ENCODE measurements around the gene SLC2A14.
"Not testable (repeated sequence)": the region's sequence is repeated elsewhere in the genome, so short reads cannot be mapped to it uniquely, and the experiment has no call there.

SLC2A14 gene

DNA sequence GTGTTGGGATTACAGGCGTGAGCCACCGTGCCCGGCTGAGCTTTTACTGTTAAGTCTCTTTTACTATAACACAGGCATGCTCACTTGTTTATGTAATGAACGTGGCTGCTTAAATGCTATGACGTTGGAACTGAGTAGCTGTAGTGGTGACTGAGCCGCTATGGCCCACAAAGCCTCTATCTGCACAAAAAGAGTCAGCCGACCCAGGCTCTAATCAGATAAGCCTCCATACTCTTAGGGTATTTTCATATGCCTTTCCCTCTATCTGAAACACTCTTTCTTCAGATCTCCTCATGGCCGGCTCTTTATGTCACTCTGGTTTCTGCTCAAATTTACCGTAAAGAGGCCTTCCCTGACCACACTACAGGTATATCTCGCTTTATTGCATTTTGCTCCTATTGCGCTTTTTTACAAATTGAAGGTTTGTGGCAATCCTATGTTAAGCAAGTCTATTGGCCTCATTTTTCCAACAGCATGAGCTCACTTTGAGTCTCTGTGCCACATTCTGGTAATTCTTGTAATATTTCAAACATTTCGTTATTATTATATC, 8.0 kb downstream of the SLC2A14 start:
- Histone ChIP-seq H3K36me3 (ENCODE audit: insufficient read depth, low read length) (no peaks in the 10 kb centered on the region), H3K27me3 (ENCODE audit: control insufficient read depth in 1 of 2, insufficient read depth in 2 of 2, low read length in 2 of 2) (no peaks in the 10 kb centered on the region), H3K9ac (ENCODE audit: low read length) (no peak overlapping the region), H3K9me3 (ENCODE audit: low read length) (no peaks in the 10 kb centered on the region), H3K4me3 (ENCODE audit: low read depth in 1 of 2, low read length in 2 of 2) (no peak overlapping the region), H3K27ac (ENCODE audit: low read depth, low read length) (no peak overlapping the region), H3K4me1 (ENCODE audit: insufficient read depth, low read length) (no peaks in the 10 kb centered on the region)

DNA sequence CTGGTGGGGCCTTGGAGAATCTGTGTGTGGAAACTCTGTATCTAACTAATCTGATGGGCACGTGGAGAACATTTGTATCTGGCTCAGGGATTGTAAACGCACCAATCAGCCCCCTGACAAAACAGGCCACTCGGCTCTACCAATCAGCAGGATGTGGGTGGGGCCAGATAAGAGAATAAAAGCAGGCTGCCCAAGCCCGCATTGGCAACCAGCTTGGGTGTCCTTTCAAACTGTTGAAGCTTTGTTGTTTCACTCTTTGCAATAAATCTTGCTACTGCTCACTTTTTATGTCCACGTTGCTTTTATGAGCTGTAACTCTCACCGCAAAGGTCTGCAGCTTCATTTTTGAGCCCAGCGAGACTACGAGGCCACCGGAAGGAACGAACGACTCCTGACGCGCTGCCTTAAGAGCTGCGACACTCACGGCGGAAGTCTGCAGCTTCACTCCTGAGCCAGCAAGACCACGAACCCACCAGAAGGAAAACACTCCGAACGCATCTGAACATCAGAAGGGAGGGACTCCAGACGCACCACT, 9.8 kb downstream of the SLC2A14 start:
- not testable (repeated sequence) for H3K4me3 ChIP-seq (ENCODE audit: low read depth in 1 of 2, low read length in 2 of 2); H3K9ac ChIP-seq (ENCODE audit: low read length); H3K4me1 ChIP-seq (ENCODE audit: insufficient read depth, low read length); H3K27me3 ChIP-seq (ENCODE audit: control insufficient read depth in 1 of 2, insufficient read depth in 2 of 2, low read length in 2 of 2); H3K9me3 ChIP-seq (ENCODE audit: low read length); H3K27ac ChIP-seq (ENCODE audit: low read depth, low read length); H3K36me3 ChIP-seq (ENCODE audit: insufficient read depth, low read length)

DNA sequence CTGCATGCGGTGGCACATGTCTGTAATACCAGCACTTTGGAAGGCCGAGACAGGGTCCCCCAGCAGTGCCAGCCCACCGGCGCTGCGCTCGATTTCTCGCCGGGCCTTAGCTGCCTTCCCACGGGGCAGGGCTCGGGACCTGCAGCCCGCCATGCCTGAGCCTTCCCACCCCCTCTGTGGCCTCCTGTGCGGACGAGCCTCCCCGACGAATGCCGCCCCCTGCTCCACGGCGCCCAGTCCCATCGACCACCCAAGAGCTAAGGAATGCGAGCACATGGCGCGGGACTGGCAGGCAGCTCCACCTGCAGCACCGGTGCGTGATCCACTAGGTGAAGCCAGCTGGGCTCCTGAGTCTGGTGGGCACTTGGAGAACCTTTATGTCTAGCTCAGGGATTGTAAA, 10.4 kb downstream of the SLC2A14 start:
- H3K36me3 ChIP-seq (ENCODE audit: insufficient read depth, low read length); H3K27me3 ChIP-seq (ENCODE audit: control insufficient read depth in 1 of 2, insufficient read depth in 2 of 2, low read length in 2 of 2); H3K27ac ChIP-seq (ENCODE audit: low read depth, low read length); H3K4me1 ChIP-seq (ENCODE audit: insufficient read depth, low read length); H3K9me3 ChIP-seq (ENCODE audit: low read length); H3K4me3 ChIP-seq (ENCODE audit: low read depth in 1 of 2, low read length in 2 of 2); H3K9ac ChIP-seq (ENCODE audit: low read length): not testable (repeated sequence)

DNA sequence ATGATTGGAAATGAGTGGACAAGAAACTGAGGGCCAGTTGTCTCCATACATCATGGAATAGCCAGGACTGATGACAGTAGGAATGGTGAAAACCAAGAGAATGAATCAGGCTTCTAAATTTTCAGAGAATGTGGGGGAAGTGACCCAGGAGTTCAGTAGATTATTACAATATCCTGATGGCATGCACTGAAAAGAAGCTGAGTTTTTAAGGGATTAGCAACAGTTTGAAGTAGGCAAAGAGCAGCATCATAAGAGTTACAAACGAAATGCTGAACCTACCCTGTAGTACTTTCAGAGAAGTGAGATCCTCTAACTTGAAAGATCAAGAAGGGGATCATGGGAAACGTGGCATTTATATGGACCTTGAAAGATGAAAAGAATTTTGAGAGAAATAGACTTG, 13.2 kb downstream of the SLC2A14 start:
- H3K9ac ChIP-seq (ENCODE audit: low read length) = no peak overlapping the region
- no peak overlapping the region for H3K27ac ChIP-seq (ENCODE audit: low read depth, low read length)
- no peaks in the 10 kb centered on the region for H3K36me3 ChIP-seq (ENCODE audit: insufficient read depth, low read length)
- no peaks in the 10 kb centered on the region for H3K27me3 ChIP-seq (ENCODE audit: control insufficient read depth in 1 of 2, insufficient read depth in 2 of 2, low read length in 2 of 2)
- no peaks in the 10 kb centered on the region for H3K4me1 ChIP-seq (ENCODE audit: insufficient read depth, low read length)
- no peaks in the 10 kb centered on the region for H3K9me3 ChIP-seq (ENCODE audit: low read length)
- H3K4me3 ChIP-seq (ENCODE audit: low read depth in 1 of 2, low read length in 2 of 2) = no peak overlapping the region

DNA sequence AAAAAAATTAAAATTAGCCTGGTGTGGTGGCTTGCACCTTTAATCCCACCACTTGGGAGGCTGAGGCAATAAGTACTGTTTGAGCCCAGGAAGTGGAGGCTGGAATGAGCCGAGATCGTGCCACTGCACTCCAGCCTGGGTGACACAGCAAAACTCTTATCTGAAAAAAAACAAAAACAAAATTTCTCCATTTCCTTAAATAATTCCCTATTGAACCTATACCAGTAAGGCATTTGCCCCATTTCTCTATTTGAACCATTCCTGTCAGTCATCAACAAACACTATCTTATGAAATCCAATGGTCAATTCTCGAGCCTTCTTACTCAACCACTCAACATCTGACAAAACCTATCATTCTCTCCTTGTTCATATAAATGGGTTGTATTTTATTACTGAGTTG, 14.7 kb downstream of the SLC2A14 start:
- no peaks in the 10 kb centered on the region for H3K27me3 ChIP-seq (ENCODE audit: control insufficient read depth in 1 of 2, insufficient read depth in 2 of 2, low read length in 2 of 2)

DNA sequence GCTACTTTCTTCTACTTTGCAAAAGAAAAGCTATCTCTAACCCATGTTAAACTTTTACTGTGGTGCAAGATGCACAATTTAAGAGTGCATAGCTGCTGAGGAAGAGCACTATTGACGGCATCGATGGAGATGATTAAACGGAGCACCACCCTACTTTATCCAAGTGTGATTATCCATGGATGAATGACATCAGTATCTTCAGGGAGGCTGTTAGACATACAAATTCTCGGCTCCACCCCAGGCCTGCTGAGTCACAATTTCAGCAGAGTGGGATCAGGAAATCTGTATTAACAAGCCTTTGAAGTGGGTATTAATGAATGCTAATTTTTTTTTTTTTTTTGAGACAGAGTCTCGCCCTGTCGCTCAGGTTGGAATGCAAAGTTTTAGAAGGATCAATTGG, 16.2 kb downstream of the SLC2A14 start:
- Histone ChIP-seq H3K27ac (ENCODE audit: low read depth, low read length) (no peak overlapping the region), H3K36me3 (ENCODE audit: insufficient read depth, low read length) (no peaks in the 10 kb centered on the region), H3K27me3 (ENCODE audit: control insufficient read depth in 1 of 2, insufficient read depth in 2 of 2, low read length in 2 of 2) (no peaks in the 10 kb centered on the region), H3K4me3 (ENCODE audit: low read depth in 1 of 2, low read length in 2 of 2) (no peak overlapping the region), H3K9ac (ENCODE audit: low read length) (no peak overlapping the region), H3K9me3 (ENCODE audit: low read length) (no peaks in the 10 kb centered on the region), H3K4me1 (ENCODE audit: insufficient read depth, low read length) (no peaks in the 10 kb centered on the region)

More for the DNA sequence above, 14.7 kb downstream of the SLC2A14 start:
- Histone ChIP-seq H3K4me1 (ENCODE audit: insufficient read depth, low read length) (no peaks in the 10 kb centered on the region), H3K9ac (ENCODE audit: low read length) (no peak overlapping the region), H3K4me3 (ENCODE audit: low read depth in 1 of 2, low read length in 2 of 2) (no peak overlapping the region), H3K27ac (ENCODE audit: low read depth, low read length) (no peak overlapping the region), H3K9me3 (ENCODE audit: low read length) (no peaks in the 10 kb centered on the region), H3K36me3 (ENCODE audit: insufficient read depth, low read length) (no peaks in the 10 kb centered on the region)

DNA sequence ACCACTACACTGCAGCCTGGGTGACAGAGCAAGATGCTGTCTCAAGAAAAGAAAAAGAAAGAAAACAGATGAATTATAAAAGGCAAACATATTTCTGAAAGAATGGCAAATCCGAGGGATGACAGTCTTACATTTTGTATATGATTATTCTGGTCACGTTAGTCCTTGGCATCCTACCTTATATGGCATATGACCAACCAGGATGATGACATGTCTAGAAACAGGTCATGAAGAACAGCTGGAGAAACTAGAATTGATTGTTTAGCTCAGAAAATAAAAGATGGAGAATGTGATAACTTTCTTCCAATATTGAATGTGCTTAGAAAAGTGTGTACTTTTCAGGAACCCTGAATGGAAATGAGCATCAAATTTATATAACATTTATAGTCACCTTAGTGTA, 19.2 kb downstream of the SLC2A14 start:
- Histone ChIP-seq H3K9ac (ENCODE audit: low read length) (no peak overlapping the region), H3K9me3 (ENCODE audit: low read length) (no peaks in the 10 kb centered on the region), H3K27me3 (ENCODE audit: control insufficient read depth in 1 of 2, insufficient read depth in 2 of 2, low read length in 2 of 2) (no peaks in the 10 kb centered on the region), H3K4me3 (ENCODE audit: low read depth in 1 of 2, low read length in 2 of 2) (no peak overlapping the region), H3K27ac (ENCODE audit: low read depth, low read length) (no peak overlapping the region), H3K36me3 (ENCODE audit: insufficient read depth, low read length) (no peaks in the 10 kb centered on the region), H3K4me1 (ENCODE audit: insufficient read depth, low read length) (no peaks in the 10 kb centered on the region)

DNA sequence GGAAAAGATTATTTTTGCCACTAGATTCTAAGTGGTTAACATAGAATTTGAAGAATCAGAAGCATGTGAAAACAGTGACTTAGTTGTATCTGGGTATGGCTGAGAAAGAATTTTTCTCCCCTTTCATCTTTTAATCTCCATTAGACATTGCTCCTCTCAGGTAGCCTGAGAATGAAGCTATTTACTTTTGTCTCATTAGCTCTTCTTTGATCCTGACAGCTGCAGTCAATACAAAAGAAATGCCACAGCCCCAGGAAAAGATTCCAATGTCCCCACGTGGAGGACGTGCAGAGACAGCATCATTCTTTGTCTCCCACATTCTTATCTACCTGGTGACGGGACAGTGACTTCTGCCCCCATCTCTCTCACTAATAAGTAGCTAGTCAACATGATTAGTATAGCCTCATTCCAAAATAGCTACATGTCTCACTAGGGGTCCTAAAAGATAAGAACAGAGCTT, 21.1 kb downstream of the SLC2A14 start:
- H3K4me3 ChIP-seq (ENCODE audit: low read depth in 1 of 2, low read length in 2 of 2); H3K9ac ChIP-seq (ENCODE audit: low read length); H3K9me3 ChIP-seq (ENCODE audit: low read length); H3K4me1 ChIP-seq (ENCODE audit: insufficient read depth, low read length); H3K36me3 ChIP-seq (ENCODE audit: insufficient read depth, low read length); H3K27ac ChIP-seq (ENCODE audit: low read depth, low read length); H3K27me3 ChIP-seq (ENCODE audit: control insufficient read depth in 1 of 2, insufficient read depth in 2 of 2, low read length in 2 of 2): not testable (repeated sequence)

DNA sequence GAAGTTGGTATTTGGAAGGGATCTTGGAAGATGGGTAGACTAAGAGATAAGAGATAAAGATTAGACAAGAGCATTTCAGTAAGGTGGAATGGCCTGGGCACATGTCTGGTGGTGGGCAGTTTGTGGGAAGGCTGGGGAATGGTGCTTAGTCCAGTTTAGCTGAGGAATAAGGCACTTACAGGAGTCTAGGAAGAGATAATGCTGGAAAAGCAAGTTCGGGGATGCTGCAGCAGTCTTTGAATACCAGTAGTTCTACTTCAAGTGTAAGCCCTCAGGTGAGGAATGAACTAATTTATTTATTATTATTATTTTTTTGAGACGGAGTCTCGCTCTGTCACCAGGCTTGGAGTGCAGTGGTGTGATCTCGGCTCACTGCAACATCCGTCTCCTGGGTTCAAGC, 22.6 kb downstream of the SLC2A14 start:
- H3K27ac ChIP-seq (ENCODE audit: low read depth, low read length); H3K27me3 ChIP-seq (ENCODE audit: control insufficient read depth in 1 of 2, insufficient read depth in 2 of 2, low read length in 2 of 2); H3K9ac ChIP-seq (ENCODE audit: low read length); H3K4me3 ChIP-seq (ENCODE audit: low read depth in 1 of 2, low read length in 2 of 2); H3K9me3 ChIP-seq (ENCODE audit: low read length); H3K36me3 ChIP-seq (ENCODE audit: insufficient read depth, low read length); H3K4me1 ChIP-seq (ENCODE audit: insufficient read depth, low read length): not testable (repeated sequence)

DNA sequence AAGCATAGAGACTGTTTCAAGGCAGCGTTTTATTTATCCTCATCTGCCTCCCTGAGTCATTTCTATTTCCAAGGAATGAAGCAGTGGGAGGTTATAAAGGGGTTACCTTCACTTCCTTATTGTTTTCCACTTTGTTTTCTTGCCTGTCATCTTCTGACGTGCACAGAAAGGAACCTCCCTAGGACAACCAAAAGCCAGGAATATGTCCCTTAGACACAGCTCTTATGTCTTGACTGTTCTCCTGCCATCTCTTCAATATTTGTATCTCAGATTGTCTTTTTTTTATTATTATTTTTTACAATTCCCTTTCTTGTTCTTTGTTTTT, 24.7 kb downstream of the SLC2A14 start:
- not testable (repeated sequence) for H3K27ac ChIP-seq (ENCODE audit: low read depth, low read length)

DNA sequence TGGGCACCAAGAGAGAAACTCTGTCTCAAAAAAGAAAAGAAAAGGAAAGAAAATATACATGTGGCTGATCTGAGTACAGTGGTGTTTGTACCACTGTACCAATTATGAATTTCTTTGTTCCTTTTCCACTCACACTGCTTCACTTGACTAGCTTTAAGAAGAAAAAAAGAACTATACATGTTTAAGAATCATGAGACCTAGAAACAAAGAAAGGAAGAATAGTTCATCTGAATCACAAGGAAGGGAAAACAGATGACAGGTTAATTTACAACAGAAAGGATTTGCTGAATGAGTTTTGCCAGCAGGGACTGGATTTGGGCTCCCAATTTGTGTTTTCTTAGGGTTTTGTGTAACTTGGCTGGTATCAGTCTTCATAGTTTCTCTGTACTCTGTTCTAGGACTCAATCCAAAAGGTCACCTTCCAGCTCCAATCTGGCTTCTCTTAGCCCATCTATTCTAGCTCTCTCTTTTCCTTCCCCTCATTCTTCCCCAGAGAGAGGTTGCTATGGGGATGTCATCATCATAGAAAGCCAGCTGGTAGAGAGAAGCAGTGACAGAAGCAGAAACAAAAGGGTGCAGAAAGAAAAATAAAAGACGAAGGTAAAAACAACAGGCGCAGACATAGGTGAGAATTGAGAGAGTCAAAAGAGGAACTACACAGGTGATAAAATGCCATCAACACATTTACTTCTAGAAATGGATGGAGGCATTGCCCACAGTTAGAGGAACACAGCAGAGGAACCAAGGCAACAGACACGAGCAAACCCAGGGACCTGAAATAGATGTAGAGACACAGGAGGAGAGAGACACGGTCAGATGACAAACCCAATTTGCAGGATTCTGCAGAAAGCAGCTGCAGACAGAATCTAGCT, 25.3 kb downstream of the SLC2A14 start:
- H3K27me3 ChIP-seq (ENCODE audit: control insufficient read depth in 1 of 2, insufficient read depth in 2 of 2, low read length in 2 of 2); H3K4me3 ChIP-seq (ENCODE audit: low read depth in 1 of 2, low read length in 2 of 2); H3K9ac ChIP-seq (ENCODE audit: low read length); H3K36me3 ChIP-seq (ENCODE audit: insufficient read depth, low read length); H3K27ac ChIP-seq (ENCODE audit: low read depth, low read length); H3K9me3 ChIP-seq (ENCODE audit: low read length); H3K4me1 ChIP-seq (ENCODE audit: insufficient read depth, low read length): not testable (repeated sequence)

More for the DNA sequence above, 24.7 kb downstream of the SLC2A14 start:
- not testable (repeated sequence) for H3K4me3 ChIP-seq (ENCODE audit: low read depth in 1 of 2, low read length in 2 of 2); H3K9me3 ChIP-seq (ENCODE audit: low read length); H3K36me3 ChIP-seq (ENCODE audit: insufficient read depth, low read length); H3K4me1 ChIP-seq (ENCODE audit: insufficient read depth, low read length); H3K9ac ChIP-seq (ENCODE audit: low read length); H3K27me3 ChIP-seq (ENCODE audit: control insufficient read depth in 1 of 2, insufficient read depth in 2 of 2, low read length in 2 of 2)

DNA sequence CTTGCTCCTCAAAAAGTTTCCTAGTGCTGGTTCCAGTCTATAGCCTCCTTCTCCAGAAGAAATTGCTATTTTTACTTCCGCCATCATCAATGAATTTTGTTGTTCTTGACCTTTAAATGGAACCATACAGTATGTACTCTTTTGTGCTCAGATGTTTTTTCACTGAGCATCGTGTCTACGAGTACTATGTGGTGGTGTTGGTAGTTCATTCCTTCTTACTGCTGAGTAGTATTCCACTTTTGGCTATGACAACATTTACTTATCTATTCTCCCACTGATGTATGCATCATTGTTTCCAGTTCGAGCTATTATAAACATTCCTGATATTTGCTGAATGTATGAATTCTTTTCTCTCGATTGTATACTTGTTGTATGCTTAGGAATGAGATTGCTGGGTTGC, 28.6 kb downstream of the SLC2A14 start:
- Histone ChIP-seq H3K9me3 (ENCODE audit: low read length) (no peaks in the 10 kb centered on the region), H3K27me3 (ENCODE audit: control insufficient read depth in 1 of 2, insufficient read depth in 2 of 2, low read length in 2 of 2) (no peaks in the 10 kb centered on the region), H3K4me3 (ENCODE audit: low read depth in 1 of 2, low read length in 2 of 2) (no peak overlapping the region), H3K36me3 (ENCODE audit: insufficient read depth, low read length) (no peaks in the 10 kb centered on the region), H3K9ac (ENCODE audit: low read length) (no peak overlapping the region), H3K27ac (ENCODE audit: low read depth, low read length) (no peak overlapping the region), H3K4me1 (ENCODE audit: insufficient read depth, low read length) (no peaks in the 10 kb centered on the region)

All from muscle layer of colon (tissue), 2 donors.